Activated CD8-positive, alpha-beta memory T cell treated with anti-CD3 and anti-CD28 coated beads, Interleukin-2, amount 10 ng/mL, durations not matched to agents 7 days and 5 days (primary cell): ENCODE results near the gene TGDS. TPM values are rescaled to one million over a fixed set of nuclear protein-coding genes. Genes with fewer than 3 reads are reported as not detected.
"Not testable (repeated sequence)": the region's sequence is repeated elsewhere in the genome, so short reads cannot be mapped to it uniquely, and the experiment has no call there.

Experiments used
- ATAC-seq: fragments of 150-1000 bp; cut with Tn5 transposase; one replicate; pipeline ENCODE4 v1.10.0; 2021; ENCODE audit warnings: moderate library complexity
- CTCF ChIA-PET: fragments of 350-600 bp; sonication (Branson Sonifier 250); formaldehyde crosslinking; loops from one replicate; lab custom pipeline; 2021; ENCODE audit warnings: antibody characterized with exemption; lab: Charles Lee
- DNase-seq: peaks from one replicate; pipeline ENCODE4 v3.0.0-alpha.2; 2020
- H3K27ac Mint-ChIP-seq: one replicate; pipeline ENCODE4 v1.8.0; 2021; ENCODE audit warnings: mild to moderate bottlenecking, mixed read lengths
- H3K27me3 Mint-ChIP-seq: one replicate; pipeline ENCODE4 v1.8.0; 2021; ENCODE audit warnings: mixed read lengths
- H3K36me3 Mint-ChIP-seq: one replicate; pipeline ENCODE4 v1.8.0; 2021; ENCODE audit warnings: mild to moderate bottlenecking, mixed read lengths
- H3K4me1 Mint-ChIP-seq: one replicate; pipeline ENCODE4 v1.8.0; 2021; ENCODE audit warnings: mixed read lengths
- H3K4me3 Mint-ChIP-seq: one replicate; pipeline ENCODE4 v1.8.0; 2021; ENCODE audit warnings: mild to moderate bottlenecking, moderate library complexity, mixed read lengths
- H3K9me3 Mint-ChIP-seq: one replicate; pipeline ENCODE4 v1.8.0; 2022; ENCODE audit warnings: low read depth, mixed read lengths
- total RNA-seq, 2 experiments: library from RNA; stranded (reverse); gene quantifications; one replicate each; pipeline ENCODE4 v1.2.3, GENCODE V29; 2021

TGDS gene
- total RNA-seq, 2 experiments from 2014 or later: 14.0 to 19.5 TPM

DNA sequence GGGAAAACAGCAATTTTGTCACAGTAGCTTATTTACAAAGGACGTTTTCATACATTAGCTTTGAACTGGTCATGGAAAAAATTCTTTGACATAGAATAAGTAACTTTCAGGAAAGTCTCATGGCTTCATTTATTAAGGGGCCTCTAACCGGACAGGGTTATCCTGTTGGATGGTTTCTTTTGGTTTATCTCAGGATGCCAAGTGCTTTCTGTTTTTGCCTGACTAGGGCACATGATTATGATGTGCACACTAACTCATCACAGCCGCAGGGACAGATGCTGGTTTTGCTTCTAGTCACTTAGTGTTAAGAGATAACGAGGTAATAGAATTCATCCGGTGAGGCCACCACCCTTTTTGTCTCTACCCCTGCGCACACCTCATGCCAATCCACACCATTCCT, 53.0 kb downstream of the TGDS start:
- Mint-ChIP-seq H3K27ac (no peak overlapping the region), H3K9me3 (peaks cover 3% of the 10 kb centered on the region), H3K4me1 (peaks cover 3% of the 10 kb centered on the region), H3K36me3 (no peaks in the 10 kb centered on the region), H3K4me3 (no peak overlapping the region), H3K27me3 (peaks cover 7% of the 10 kb centered on the region)
- ATAC-seq (no peak), DNase-seq (no peak)
- CTCF ChIA-PET: no interaction called here

DNA sequence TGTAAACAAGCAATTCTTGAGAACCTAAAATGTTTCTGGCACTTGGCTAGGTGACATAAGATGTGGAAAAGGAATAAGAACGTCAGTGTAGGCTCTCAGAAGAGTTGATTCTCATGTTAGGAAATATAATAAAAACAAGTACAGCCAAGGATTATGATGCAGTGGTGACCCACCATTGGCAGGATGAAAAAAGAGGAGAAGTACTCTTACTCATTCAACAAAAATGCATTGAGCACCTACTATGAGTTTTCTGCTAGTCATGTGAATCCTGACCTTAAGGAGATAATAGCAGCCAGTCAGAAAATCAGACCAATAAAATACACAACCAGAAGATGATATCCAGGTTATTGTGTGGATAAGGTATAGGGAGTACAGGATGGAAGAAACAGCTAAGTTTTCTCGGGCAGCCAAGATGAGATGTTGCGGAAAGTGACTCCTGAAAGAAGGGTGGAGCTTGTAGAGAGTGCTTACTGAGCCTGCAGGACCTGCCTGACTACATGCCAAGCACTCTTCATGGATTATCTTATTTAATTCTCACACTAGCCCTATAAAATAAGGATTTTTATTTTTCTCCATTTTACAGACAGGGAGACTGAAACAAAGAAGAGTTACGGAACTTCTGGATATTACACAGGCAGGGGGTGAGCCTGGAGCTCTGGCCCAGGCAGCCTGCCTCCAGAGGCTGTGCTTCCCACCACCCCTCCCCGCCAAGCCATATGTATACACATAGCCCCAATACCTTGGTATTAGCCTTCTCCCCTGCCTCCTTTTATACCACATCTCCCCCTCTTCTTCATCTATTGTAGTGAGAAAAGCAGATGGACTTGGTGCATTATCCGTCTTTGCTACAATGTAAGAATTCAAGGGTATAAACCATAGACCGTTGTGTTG, 58.0 kb downstream of the TGDS start:
- DNase-seq (no peak), ATAC-seq (no peak)
- Mint-ChIP-seq H3K36me3 (no peaks in the 10 kb centered on the region), H3K27me3 (peaks cover 12% of the 10 kb centered on the region), H3K27ac (no peak overlapping the region), H3K4me3 (no peak overlapping the region), H3K4me1 (peaks cover 9% of the 10 kb centered on the region), H3K9me3 (no peaks in the 10 kb centered on the region)
- CTCF ChIA-PET: interaction anchor here (1.1 kb wide), 1 partner anchor 11 kb away, joined by 4 read pairs; no protein-coding TSS in a partner anchor

DNA sequence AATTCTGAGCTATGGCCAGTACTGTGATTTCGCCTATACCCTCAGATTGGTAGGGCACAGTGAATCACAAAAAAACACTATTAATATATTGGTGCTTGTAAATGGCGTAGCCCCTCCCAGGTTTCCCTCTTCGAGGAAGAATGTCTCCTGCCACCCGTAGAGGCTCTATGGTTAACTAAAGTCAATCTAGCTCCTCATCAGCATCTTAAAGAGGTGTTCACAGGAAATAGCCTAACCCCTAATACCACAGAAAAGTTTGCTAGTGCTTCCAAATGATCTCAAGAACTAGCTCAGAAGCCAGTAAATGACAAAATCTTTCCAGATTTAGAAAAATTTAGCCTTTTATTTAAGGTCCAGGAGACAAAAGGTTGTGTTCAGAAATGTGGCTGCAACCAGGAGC, 60.2 kb downstream of the TGDS start:
- Mint-ChIP-seq H3K4me3 (no peak overlapping the region), H3K27ac (no peak overlapping the region), H3K36me3 (no peaks in the 10 kb centered on the region), H3K9me3 (no peaks in the 10 kb centered on the region), H3K4me1 (peaks cover 9% of the 10 kb centered on the region), H3K27me3 (peaks cover 14% of the 10 kb centered on the region)
- ATAC-seq: no peak
- CTCF ChIA-PET: no interaction called here
- DNase-seq: no peak

DNA sequence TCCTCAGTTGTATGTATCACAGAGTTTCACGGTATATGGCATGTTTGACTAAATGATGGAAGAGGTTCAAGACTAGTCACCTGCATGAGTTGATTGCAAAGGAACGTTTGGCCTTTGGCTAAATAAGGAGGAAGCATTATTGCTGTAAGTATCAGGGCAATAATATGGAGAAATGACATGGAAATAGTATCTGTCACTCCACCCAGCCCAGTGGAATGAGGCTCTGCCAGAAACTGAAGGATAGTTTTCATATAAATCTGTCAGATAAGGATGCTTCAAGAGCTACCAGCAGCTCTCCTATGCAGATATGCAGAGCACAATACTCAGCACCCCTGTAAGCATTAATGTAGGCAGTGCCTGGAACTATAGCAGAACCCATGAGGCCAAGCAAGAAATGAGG, 60.7 kb downstream of the TGDS start:
- no peak overlapping the region for H3K4me3 Mint-ChIP-seq
- ATAC-seq: no peak
- H3K27me3 Mint-ChIP-seq: peaks cover 14% of the 10 kb centered on the region
- no peak overlapping the region for H3K27ac Mint-ChIP-seq
- no peaks in the 10 kb centered on the region for H3K36me3 Mint-ChIP-seq
- no peaks in the 10 kb centered on the region for H3K9me3 Mint-ChIP-seq
- CTCF ChIA-PET: no interaction called here
- H3K4me1 Mint-ChIP-seq: peaks cover 9% of the 10 kb centered on the region
- DNase-seq: no peak

DNA sequence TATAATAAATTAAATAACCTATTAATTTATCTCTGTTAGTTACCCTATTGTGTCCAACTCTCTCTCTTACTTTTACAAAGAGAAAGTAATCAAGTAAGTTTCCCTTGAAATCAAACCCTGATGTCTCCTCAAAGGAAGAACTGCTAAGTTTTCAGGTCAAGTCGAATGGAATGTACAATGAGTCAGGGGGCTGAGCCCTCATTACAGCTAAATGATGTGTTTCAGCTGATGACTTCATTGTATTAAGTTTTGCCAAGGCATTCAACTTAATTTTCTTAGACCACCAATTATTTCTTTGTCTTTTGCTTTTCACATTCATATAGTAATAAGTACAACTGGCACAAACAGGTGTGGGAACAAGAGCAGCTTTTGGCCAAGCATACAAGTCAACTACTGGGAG, 61.8 kb downstream of the TGDS start:
- no peak overlapping the region for H3K27ac Mint-ChIP-seq
- H3K4me1 Mint-ChIP-seq: peaks cover 9% of the 10 kb centered on the region
- H3K9me3 Mint-ChIP-seq: no peaks in the 10 kb centered on the region
- DNase-seq (no peak), ATAC-seq (no peak)
- peaks cover 12% of the 10 kb centered on the region for H3K27me3 Mint-ChIP-seq
- H3K36me3 Mint-ChIP-seq: no peaks in the 10 kb centered on the region
- CTCF ChIA-PET: no interaction called here
- H3K4me3 Mint-ChIP-seq: no peak overlapping the region

DNA sequence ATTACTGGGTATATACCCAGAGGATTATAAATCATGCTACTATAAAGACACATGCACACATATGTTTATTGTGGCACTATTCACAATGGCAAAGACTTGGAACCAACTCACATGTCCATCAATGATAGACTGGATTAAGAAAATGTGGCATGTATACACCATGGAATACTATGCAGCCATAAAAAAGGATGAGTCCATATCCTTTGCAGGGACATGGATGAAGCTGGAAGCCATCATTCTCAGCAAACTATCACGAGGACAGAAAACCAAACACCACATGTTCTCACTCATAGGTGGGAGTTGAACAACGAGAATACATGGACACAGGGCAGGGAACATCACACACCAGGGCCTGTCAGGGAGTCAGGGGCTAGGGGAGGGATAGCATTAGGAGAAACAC, 63.7 kb downstream of the TGDS start:
- DNase-seq, H3K27me3 Mint-ChIP-seq, H3K9me3 Mint-ChIP-seq, CTCF ChIA-PET, H3K27ac Mint-ChIP-seq, H3K4me3 Mint-ChIP-seq, ATAC-seq, H3K4me1 Mint-ChIP-seq, H3K36me3 Mint-ChIP-seq: not testable (repeated sequence)

DNA sequence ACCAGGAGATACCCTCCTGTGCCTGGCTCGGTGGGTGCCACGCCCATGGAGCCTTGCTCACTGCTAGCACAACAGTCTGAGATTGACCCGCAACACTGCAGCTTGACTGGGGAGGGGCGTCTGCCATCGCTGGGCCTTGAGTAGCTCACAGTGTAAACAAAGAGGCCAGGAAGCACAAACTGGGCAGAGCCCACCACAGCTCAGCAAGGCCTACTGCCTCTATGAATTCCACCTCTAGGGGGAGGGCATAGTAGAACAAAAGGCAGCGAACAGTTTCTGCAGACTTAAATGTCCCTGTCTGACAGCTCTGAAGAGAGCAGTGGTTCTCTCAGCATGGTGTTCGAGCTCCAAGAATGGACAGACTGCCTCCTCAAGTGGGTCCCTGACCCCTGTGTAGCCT, 69.0 kb downstream of the TGDS start:
- H3K4me1 Mint-ChIP-seq, H3K27me3 Mint-ChIP-seq, H3K9me3 Mint-ChIP-seq, DNase-seq, H3K27ac Mint-ChIP-seq, H3K4me3 Mint-ChIP-seq, ATAC-seq, H3K36me3 Mint-ChIP-seq, CTCF ChIA-PET: not testable (repeated sequence)

DNA sequence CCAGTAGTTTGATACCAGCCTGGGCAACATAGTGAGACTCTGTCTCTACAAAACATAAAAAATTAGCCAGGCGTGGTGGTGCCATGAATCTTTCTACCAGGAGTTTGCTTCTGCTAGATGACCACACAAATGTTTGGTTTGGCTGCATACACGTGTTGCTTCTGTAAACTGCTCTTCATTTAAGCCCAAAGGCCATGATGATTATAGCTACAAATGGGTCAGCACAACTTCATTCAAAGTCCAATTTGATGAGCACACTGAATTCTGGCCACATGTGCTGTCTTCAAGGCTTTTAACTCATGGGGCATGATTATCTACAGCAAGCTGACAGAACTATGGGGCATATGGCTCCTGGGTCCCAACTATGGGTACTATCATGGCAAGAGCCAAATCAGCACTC, 70.2 kb downstream of the TGDS start:
- Mint-ChIP-seq H3K4me3 (no peak overlapping the region), H3K36me3 (no peaks in the 10 kb centered on the region), H3K4me1 (no peaks in the 10 kb centered on the region), H3K27ac (no peak overlapping the region), H3K9me3 (no peaks in the 10 kb centered on the region), H3K27me3 (peaks cover 6% of the 10 kb centered on the region)
- ATAC-seq: no peak
- CTCF ChIA-PET: no interaction called here
- DNase-seq: no peak

DNA sequence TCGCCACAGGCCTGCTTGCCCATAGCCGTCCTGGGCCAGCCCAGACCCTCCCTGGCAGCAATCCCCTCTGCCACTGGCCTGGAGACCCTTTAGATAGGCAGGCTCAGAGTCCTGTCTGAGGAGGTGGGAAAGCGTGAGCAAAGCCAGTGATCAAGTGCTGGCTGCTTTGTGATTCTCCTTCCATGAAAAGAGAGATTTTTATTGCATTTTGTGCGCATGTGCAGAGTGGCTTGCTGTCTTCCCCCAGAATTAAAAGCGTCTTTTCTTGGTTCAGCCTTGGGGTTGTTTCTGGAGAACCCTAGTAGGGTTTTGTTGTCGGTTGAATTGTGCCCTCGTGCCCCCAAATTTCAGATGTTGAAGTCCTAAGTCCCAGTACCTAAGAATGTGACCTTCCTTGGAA, 71.5 kb downstream of the TGDS start:
- CTCF ChIA-PET: no interaction called here
- no peak overlapping the region for H3K27ac Mint-ChIP-seq
- H3K9me3 Mint-ChIP-seq: no peaks in the 10 kb centered on the region
- ATAC-seq (no peak), DNase-seq (no peak)
- no peaks in the 10 kb centered on the region for H3K4me1 Mint-ChIP-seq
- H3K36me3 Mint-ChIP-seq: no peaks in the 10 kb centered on the region
- peaks cover 5% of the 10 kb centered on the region for H3K27me3 Mint-ChIP-seq
- H3K4me3 Mint-ChIP-seq: no peak overlapping the region

Other genes with a start within 250 kb of the TGDS start
- gene DCT, start 116.5 kb downstream of the TGDS start, total RNA-seq: under 1 TPM in 1 of 2 experiments, not detected in 1; 0.06 TPM
- gene GPR180, start 5.7 kb upstream of the TGDS start, total RNA-seq: 1 to 10 TPM; 7.2 to 7.5 TPM
- not detected for gene SOX21, start 116.4 kb upstream of the TGDS start, total RNA-seq